Uterus (tissue), 4 donors: ENCODE data around the gene CDCP2. TPM values are rescaled to one million over a fixed set of nuclear protein-coding genes. Genes with fewer than 3 reads are reported as not detected.

ENCODE experiments used
- DNase-seq, 2 donors: peaks; one replicate each; pipeline ENCODE4 v3.0.0-alpha.2; 2019 to 2020
- H3K27ac ChIP-seq, 2 donors: fragments of 200-600 bp; sonication (generic); 1 replicate in 1 of 2; 2 replicates in 1 of 2; pipeline ENCODE4 v1.5.1; 2016 to 2018
- H3K27me3 ChIP-seq, 2 donors: fragments of 200-600 bp; sonication (generic); one replicate each; pipeline ENCODE4 v1.5.1; 2018 to 2019; ENCODE audit warnings: control low read depth in 1 of 2
- H3K36me3 ChIP-seq, 2 donors: fragments of 200-600 bp; sonication (generic); one replicate each; pipeline ENCODE4 v1.5.1; 2019; ENCODE audit warnings: control low read depth in 1 of 2
- H3K4me1 ChIP-seq, 2 donors: fragments of 200-600 bp; sonication (generic); one replicate each; pipeline ENCODE4 v1.5.1; 2018 to 2019; ENCODE audit warnings: control low read depth in 1 of 2
- H3K4me3 ChIP-seq, 2 donors: fragments of 200-600 bp; sonication (generic); 1 replicate in 1 of 2; 2 replicates in 1 of 2; pipeline ENCODE4 v1.5.1; 2018 to 2019; ENCODE audit warnings: mild to moderate bottlenecking in 1 of 2
- H3K9me3 ChIP-seq, 2 donors: fragments of 200-600 bp; sonication (generic); one replicate each; pipeline ENCODE4 v1.5.1; 2019; ENCODE audit warnings: control low read depth in 1 of 2
- POLR2A ChIP-seq, 2 donors: fragments of 450-650 bp; IDR thresholded peaks; one replicate each; pipeline ENCODE4 v1.6.1; 2016; ENCODE audit warnings: antibody characterized with exemption in 2 of 2, mild to moderate bottlenecking in 1 of 2, moderate library complexity in 1 of 2
- intact Hi-C: fragments of 100-400 bp; cut with DNase I; formaldehyde crosslinking; loops from one replicate; pipeline ENCODE4 v1.15.1; 2023; ENCODE audit warnings: low total_unique reads
- total RNA-seq, 4 donors: library from RNA; depleted of rRNA in 3 of 4; stranded (reverse); fragments of >200 nt in 3 of 4; gene quantifications; one replicate each; pipeline versions ENCODE4 v1.1.0 to v1.2.4, GENCODE V29; 2014 to 2023
- TF ChIP-seq, protein P1 (sequence below), 4 experiments: fragments of 200-600 bp in 2 of 4; fragments of 450-650 bp in 2 of 4; sonication (generic) in 2 of 4; IDR thresholded peaks; one replicate each; pipeline ENCODE4 v1.5.1; 2016 to 2019; ENCODE audit warnings: antibody characterized with exemption in 4 of 4, mild to moderate bottlenecking in 2 of 4, moderate library complexity in 1 of 4
- donor health status: DM: yes; HTN: yes; CAD: no.

Gene CDCP2
- total RNA-seq: under 1 TPM in 2 of 4 donors, not detected in 2; 0.18 to 0.28 TPM

DNA sequence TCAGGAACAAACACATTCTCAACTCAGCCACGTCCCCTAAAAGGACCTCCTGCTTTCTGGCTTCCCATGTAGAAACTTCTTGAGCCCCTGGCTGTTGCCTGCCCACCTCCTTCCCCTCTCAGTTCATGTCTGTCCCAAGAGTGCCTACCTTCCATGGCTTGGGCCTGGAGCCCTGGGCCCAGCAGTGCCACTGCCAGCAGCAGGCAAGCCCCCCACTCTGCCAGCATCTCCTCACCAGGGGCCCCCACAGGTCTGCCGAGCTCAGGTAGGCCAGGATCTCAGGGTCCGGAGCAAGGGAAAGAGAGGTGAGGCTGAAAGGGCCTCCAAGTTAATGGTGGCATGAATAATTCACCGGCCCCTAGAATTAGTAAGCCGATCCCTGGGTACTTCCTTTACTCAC is at the start of gene CDCP2:
Gene CDCP2, minus strand, starts transcription at position 305 of the 400 bp plus-strand sequence. Its CDS starts 78 bp downstream, at position 227.
- H3K36me3 ChIP-seq: no peaks in the 10 kb centered on the region
- H3K27ac ChIP-seq: peak within 1 kb of the TSS; percentile 15 to 18
- no peaks in the 10 kb centered on the region for H3K9me3 ChIP-seq
- no peaks in the 10 kb centered on the region for H3K27me3 ChIP-seq
- H3K4me3 ChIP-seq: no peak within 1 kb of the TSS
- intact Hi-C loops: no loop called here
- no peaks in the 10 kb centered on the region for H3K4me1 ChIP-seq
- no peak for TF ChIP-seq POLR2A (IDR thresholded peaks at IDR 0.05)
- TF ChIP-seq, protein P1, sequence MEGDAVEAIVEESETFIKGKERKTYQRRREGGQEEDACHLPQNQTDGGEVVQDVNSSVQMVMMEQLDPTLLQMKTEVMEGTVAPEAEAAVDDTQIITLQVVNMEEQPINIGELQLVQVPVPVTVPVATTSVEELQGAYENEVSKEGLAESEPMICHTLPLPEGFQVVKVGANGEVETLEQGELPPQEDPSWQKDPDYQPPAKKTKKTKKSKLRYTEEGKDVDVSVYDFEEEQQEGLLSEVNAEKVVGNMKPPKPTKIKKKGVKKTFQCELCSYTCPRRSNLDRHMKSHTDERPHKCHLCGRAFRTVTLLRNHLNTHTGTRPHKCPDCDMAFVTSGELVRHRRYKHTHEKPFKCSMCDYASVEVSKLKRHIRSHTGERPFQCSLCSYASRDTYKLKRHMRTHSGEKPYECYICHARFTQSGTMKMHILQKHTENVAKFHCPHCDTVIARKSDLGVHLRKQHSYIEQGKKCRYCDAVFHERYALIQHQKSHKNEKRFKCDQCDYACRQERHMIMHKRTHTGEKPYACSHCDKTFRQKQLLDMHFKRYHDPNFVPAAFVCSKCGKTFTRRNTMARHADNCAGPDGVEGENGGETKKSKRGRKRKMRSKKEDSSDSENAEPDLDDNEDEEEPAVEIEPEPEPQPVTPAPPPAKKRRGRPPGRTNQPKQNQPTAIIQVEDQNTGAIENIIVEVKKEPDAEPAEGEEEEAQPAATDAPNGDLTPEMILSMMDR (IDR thresholded peaks at IDR 0.05): no peak
- no peak for DNase-seq

DNA sequence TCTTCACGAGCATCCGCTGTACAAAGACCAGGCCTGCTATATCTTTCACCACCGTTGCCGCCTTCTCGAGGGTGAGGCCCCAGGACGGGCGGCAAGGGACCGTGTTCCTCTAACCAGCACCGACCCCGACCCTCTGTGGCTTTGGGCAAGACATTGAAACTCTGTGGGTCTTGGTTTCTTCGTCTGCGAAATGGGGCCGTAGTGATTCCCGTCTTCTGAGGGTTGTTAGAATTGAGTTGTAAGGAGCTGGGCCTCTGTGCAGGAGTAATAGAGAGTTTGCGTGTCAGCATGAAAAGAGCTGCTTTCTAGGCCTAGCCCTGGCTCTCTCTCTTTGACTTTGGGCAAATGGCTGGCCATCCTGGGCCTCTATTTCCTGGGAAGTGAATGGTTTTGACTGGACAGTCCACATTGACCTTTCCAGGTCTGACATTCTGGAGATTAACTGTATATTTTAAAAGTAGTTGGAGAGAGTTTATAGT is 47.8 kb upstream of the CDCP2 start:
- H3K27me3 ChIP-seq: no peaks in the 10 kb centered on the region
- DNase-seq: no peak
- H3K27ac ChIP-seq: peak overlapping the region; percentile 73 to 83
- intact Hi-C loops: no loop called here
- no peaks in the 10 kb centered on the region for H3K4me1 ChIP-seq
- H3K4me3 ChIP-seq: peak overlapping the region; percentile 86 to 89
- no peak for TF ChIP-seq POLR2A (IDR thresholded peaks at IDR 0.05)
- TF ChIP-seq, protein P1 (IDR thresholded peaks at IDR 0.05): no peak
- H3K36me3 ChIP-seq: no peaks in the 10 kb centered on the region
- H3K9me3 ChIP-seq: no peaks in the 10 kb centered on the region

DNA sequence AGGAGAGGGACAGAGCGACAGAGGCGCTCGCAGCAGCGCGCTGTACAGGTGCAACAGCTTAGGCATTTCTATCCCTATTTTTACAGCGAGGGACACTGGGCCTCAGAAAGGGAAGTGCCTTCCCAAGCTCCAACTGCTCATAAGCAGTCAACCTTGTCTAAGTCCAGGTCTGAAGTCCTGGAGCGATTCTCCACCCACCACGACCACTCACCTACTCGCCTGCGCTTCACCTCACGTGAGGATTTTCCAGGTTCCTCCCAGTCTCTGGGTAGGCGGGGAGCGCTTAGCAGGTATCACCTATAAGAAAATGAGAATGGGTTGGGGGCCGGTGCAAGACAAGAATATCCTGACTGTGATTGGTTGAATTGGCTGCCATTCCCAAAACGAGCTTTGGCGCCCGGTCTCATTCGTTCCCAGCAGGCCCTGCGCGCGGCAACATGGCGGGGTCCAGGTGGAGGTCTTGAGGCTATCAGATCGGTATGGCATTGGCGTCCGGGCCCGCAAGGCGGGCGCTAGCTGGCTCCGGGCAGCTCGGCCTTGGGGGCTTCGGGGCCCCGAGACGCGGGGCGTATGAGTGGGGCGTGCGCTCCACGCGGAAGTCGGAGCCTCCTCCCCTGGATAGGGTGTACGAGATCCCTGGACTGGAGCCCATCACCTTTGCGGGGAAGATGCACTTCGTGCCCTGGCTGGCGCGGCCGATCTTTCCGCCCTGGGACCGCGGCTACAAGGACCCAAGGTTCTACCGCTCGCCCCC is 47.1 kb upstream of the CDCP2 start, which contains the start of the genes CYB5RL and MRPL37:
Gene CYB5RL, minus strand, starts transcription at position 266 of the 754 bp plus-strand sequence. CDS start 4,414 bp downstream, outside the sequence.
Gene MRPL37, plus strand, starts transcription at position 403 of the 754 bp plus-strand sequence. Its CDS starts 77 bp downstream, at position 480.
- H3K36me3 ChIP-seq: no peaks in the 10 kb centered on the region
- H3K4me1 ChIP-seq: no peaks in the 10 kb centered on the region
- H3K27me3 ChIP-seq: no peaks in the 10 kb centered on the region
- H3K9me3 ChIP-seq: no peaks in the 10 kb centered on the region
- H3K4me3 ChIP-seq: peak within 1 kb of the TSS; percentile 86 to 89
- peak; percentile 90 to 95 for DNase-seq
- TF ChIP-seq, protein P1 (IDR thresholded peaks at IDR 0.05): no peak
- TF ChIP-seq POLR2A (IDR thresholded peaks at IDR 0.05): peak in 1 of 2 donors; percentile 48
- peak within 1 kb of the TSS; percentile 73 to 83 for H3K27ac ChIP-seq
- intact Hi-C loops: loop anchor here (10.0 kb wide), 1 partner anchor 295 kb away; no protein-coding TSS in a partner anchor

DNA sequence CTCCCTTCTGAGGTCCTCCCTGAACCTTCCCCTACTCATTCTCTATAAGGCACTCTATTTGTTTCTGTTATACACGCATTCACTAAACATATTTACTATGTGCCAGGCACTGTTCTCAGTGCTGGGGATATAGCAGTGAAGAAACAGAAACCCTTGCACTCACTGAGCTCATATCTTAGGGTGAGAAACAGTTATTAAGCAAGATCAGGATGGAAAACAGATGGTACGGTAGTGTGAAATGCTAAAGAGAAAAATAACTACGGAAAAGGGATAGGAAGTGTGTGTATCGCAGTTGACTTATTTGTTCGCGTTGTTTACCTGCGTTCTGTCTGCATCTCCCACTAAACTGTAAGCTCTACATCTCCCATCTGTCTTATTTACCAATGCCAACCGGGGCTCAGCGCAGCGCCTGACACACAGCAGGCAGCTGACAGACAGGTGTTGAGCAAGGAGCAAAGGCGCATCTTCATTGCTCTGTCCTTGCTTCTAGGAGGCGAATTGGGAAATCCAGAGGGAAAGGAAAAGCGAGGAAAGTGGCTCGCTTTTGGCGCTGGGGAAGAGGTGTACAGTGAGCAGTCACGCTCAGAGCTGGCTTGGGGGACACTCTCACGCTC is 46.5 kb upstream of the CDCP2 start:
- Histone ChIP-seq H3K9me3 (no peaks in the 10 kb centered on the region), H3K4me3 (peak overlapping the region; percentile 86 to 89), H3K27me3 (no peaks in the 10 kb centered on the region), H3K36me3 (no peaks in the 10 kb centered on the region), H3K4me1 (no peaks in the 10 kb centered on the region), H3K27ac (peak overlapping the region; percentile 73 to 83)
- TF ChIP-seq, protein P1 (IDR thresholded peaks at IDR 0.05): no peak
- no peak for TF ChIP-seq POLR2A (IDR thresholded peaks at IDR 0.05)
- intact Hi-C loops: loop anchor here (10.0 kb wide), 1 partner anchor 296 kb away; no protein-coding TSS in a partner anchor
- no peak for DNase-seq
